Cardiac fibroblast (primary cell): Measurements from ENCODE around the gene MAGI2.

ENCODE experiments used
- DNase-seq, 2 donors: peaks; one replicate each; pipeline versions ENCODE4 v3.0.0 to v3.0.0-alpha.2; 2010; ENCODE audit warnings: low read depth in 2 of 2
- H3K4me3 ChIP-seq, 2 donors: replicated peaks in 1 of 2; 1 replicate in 1 of 2; 2 replicates in 1 of 2; pipeline ENCODE4 v1.5.1; 2011; ENCODE audit warnings: low read depth in 2 of 2, low read length in 2 of 2, mild to moderate bottlenecking in 2 of 2, moderate library complexity in 1 of 2
- TF ChIP-seq, protein P1 (sequence below): IDR thresholded peaks from one replicate; pipeline ENCODE4 v1.5.1; 2011; ENCODE audit warnings: low read depth, mild to moderate bottlenecking, low read length, inconsistent platforms

The MAGI2 gene

DNA sequence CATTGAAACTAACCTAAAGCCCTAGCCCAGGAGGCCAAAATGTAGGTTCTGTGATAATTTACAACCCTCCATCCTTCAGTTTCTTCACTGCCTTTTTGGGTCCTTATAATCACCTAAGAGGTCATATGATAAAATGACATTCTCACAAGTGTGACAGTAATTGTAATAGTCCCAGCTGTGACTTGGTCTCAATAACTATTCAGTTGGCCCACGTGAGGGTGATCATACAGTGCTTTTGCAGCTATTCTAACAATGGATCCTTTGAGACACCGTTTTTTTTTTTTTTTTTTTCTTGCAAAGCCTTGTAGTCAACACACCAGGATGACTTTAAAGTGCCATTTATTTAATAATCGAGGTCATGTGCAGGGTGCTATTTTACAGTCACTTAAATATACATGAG is 894.9 kb downstream of the MAGI2 start:
- H3K4me3 ChIP-seq = no peak overlapping the region
- TF ChIP-seq, protein P1, sequence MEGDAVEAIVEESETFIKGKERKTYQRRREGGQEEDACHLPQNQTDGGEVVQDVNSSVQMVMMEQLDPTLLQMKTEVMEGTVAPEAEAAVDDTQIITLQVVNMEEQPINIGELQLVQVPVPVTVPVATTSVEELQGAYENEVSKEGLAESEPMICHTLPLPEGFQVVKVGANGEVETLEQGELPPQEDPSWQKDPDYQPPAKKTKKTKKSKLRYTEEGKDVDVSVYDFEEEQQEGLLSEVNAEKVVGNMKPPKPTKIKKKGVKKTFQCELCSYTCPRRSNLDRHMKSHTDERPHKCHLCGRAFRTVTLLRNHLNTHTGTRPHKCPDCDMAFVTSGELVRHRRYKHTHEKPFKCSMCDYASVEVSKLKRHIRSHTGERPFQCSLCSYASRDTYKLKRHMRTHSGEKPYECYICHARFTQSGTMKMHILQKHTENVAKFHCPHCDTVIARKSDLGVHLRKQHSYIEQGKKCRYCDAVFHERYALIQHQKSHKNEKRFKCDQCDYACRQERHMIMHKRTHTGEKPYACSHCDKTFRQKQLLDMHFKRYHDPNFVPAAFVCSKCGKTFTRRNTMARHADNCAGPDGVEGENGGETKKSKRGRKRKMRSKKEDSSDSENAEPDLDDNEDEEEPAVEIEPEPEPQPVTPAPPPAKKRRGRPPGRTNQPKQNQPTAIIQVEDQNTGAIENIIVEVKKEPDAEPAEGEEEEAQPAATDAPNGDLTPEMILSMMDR = no peak
- DNase-seq = no peak

DNA sequence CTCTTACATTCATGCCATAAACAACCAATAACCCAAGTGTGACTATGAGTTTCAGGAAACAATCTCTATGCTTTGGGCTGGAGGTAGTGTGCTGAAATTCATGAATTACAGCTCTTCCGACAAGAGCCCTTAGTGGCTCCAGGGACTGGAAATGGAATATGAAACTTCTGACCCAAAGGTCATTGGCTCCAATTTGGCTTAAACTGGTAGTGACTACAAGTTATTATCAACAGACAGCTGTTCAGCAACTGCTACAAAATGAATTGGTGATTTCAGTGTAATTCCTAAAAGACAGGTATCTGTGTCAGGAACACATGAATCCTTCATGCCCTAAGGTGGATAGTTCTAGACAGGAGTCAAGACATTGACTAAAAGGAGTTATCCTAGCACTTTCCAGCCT is 909.5 kb downstream of the MAGI2 start:
- TF ChIP-seq, protein P1 = no peak
- no peak for DNase-seq
- no peak overlapping the region for H3K4me3 ChIP-seq

DNA sequence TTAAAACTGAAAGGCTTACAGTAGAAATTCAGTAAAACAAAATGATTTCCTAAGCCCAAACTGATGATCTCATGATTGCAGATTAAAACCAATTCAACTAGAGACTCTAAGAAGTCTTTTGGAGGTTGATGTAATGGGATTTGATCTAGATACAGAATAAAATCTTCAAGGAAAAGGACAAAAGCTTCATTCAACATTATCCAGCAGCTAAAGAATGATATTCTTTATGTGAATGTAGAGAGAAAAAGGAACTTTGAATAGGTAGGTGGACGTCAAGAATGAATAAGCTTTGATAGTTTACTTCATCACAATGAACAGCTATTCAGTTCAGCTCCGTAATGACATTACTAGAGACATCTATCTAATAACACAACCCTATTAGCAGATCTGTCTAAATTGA is 910.5 kb downstream of the MAGI2 start:
- TF ChIP-seq, protein P1 = no peak
- no peak for DNase-seq
- H3K4me3 ChIP-seq = no peak overlapping the region

DNA sequence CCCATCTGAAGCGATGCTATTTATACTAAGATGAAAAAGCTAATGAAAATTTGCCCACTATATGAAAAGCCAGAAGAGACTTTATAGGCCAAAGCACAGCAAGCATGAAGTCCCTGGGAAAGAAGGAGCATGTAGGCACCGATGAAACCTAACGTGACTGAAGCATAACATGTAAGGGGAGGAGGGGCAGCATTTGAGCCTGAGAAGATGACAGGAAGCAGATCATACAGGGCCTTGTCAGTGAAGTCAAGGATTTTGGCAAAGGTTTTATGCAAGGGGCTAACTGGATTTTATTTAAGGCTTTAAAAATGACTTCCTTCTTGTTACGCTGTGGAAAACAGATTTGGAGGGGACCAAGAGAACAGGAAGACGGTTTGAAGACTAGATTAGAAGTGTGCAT is 910.9 kb downstream of the MAGI2 start:
- DNase-seq = no peak
- TF ChIP-seq, protein P1 = no peak
- H3K4me3 ChIP-seq = no peak overlapping the region

DNA sequence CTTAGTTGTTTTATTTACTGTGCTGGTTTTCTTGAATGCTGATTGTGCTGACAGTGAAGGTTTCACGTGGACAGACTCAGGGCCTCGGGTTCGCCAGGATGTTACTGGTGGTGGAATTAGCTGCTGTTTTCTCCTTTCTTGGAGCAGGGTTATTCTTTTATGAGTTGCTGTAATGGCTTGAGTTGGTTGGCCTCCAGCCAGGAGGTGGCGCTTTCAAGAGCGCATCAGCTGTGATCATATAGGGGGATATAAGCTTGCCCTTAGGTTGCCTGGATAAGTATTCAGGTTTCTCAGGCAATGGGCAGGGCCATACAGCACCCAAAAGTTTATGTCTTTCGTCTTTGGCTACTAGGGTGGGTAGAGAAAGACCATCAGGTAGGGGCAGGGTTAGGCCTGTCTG is 913.6 kb downstream of the MAGI2 start:
- TF ChIP-seq, protein P1 = no peak
- DNase-seq = no peak

DNA sequence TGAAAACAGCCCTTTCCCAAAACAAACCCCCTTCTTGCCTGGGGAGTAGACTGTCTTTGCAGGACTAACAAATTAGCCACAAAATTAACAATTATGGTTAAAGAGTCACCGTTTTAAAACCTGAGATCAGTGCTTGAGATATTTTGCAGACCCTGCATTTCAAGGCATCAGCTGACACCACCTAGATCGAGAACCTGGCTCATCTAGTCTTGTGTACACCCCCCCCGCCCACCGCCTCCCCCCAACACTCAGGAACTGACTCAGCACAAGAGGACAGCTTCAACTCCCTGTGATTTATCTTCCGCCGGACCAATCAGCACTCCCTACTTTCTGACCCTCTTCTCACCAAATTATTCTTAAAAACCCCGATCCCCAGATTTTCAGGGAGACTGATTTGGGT is 917.8 kb downstream of the MAGI2 start:
- DNase-seq = no peak
- TF ChIP-seq, protein P1 = no peak
- no peak overlapping the region for H3K4me3 ChIP-seq

More for the DNA sequence above, 913.6 kb downstream of the MAGI2 start:
- no peak overlapping the region for H3K4me3 ChIP-seq

DNA sequence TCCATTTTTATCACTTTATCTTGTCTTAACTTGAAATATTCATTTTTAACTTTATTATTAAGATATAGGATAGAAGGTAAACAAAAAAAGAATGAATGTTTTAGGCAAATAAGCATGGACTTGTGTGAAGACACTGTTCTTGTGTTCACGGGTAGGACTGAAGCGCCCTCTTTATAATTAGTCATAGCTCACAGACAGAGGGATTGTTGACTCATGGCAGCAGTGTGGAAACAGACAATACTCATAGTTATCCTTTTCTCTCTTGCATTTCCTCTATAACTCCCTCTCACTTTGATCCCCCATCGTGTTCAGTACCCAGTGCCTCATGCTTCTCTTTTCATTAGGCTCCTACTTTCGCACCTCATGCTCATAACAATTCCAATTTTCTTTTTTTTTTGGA is 923.1 kb downstream of the MAGI2 start:
- peak; percentile 8 to 79 for DNase-seq
- H3K4me3 ChIP-seq = no peak overlapping the region
- TF ChIP-seq, protein P1 = no peak
